Vagina (tissue), 2 donors: ENCODE data around the gene WASL. TPM values are rescaled to one million over a fixed set of nuclear protein-coding genes. Genes with fewer than 3 reads are reported as not detected.
"Not testable (repeated sequence)": the region's sequence is repeated elsewhere in the genome, so short reads cannot be mapped to it uniquely, and the experiment has no call there.

Experiments
- DNase-seq, 2 donors: peaks; one replicate each; pipeline ENCODE4 v3.0.0-alpha.2; 2017; ENCODE audit errors: extremely low spot score in 2 of 2
- H3K27ac ChIP-seq: fragments of 200-600 bp; sonication (generic); one replicate; pipeline ENCODE4 v1.5.1; 2019
- H3K27me3 ChIP-seq: fragments of 200-600 bp; sonication (generic); one replicate; pipeline ENCODE4 v1.5.1; 2019
- H3K36me3 ChIP-seq, 2 donors: fragments of 200-600 bp; sonication (generic); one replicate each; pipeline ENCODE4 v1.5.1; 2017 to 2019
- H3K4me1 ChIP-seq: fragments of 200-600 bp; sonication (generic); one replicate; pipeline ENCODE4 v1.5.1; 2019
- H3K4me3 ChIP-seq, 2 donors: fragments of 200-600 bp; sonication (generic); 1 replicate in 1 of 2; 2 replicates in 1 of 2; pipeline ENCODE4 v1.5.1; 2016 to 2019
- H3K9me3 ChIP-seq: fragments of 200-600 bp; sonication (generic); one replicate; pipeline ENCODE4 v1.5.1; 2019
- CTCF ChIP-seq, 3 experiments: fragments of 450-650 bp in 2 of 3; fragments of 200-600 bp in 1 of 3; sonication (generic) in 1 of 3; IDR thresholded peaks; one replicate each; pipeline ENCODE4 v1.5.1; 2017 to 2019; ENCODE audit warnings: antibody characterized with exemption in 3 of 3, mild to moderate bottlenecking in 2 of 3, moderate library complexity in 2 of 3
- POLR2A ChIP-seq, 2 donors: fragments of 450-650 bp; IDR thresholded peaks; one replicate each; pipeline ENCODE4 v1.6.1; 2017; ENCODE audit warnings: antibody characterized with exemption in 2 of 2, mild to moderate bottlenecking in 2 of 2, moderate library complexity in 2 of 2
- POLR2AphosphoS5 ChIP-seq, 2 donors: sonication (generic); formaldehyde crosslinking; IDR thresholded peaks; one replicate each; pipeline ENCODE4 v1.9.0; 2017; ENCODE audit warnings: antibody characterized with exemption in 2 of 2, mild to moderate bottlenecking in 2 of 2, low read depth in 1 of 2; ENCODE audit not compliant: insufficient read depth in 1 of 2
- intact Hi-C: fragments of 100-400 bp; cut with DNase I; formaldehyde crosslinking; loops from one replicate; pipeline ENCODE4 v1.15.1; 2023
- total RNA-seq: library from RNA; depleted of rRNA; stranded (reverse); fragments of >200 nt; gene quantifications from one replicate; pipeline ENCODE4 v1.2.3, GENCODE V29; 2016

The WASL gene
- total RNA-seq, 1 donor from 2014 or later, result 24.8 TPM

- intact Hi-C loops, result no loop called here
- H3K4me3 ChIP-seq, result no peak overlapping the region
- no peaks in the 10 kb centered on the region for H3K9me3 ChIP-seq
- no peak for TF ChIP-seq POLR2A (IDR thresholded peaks at IDR 0.05)
- peak in 1 of 2 donors; percentile 60 for TF ChIP-seq POLR2AphosphoS5 (IDR thresholded peaks at IDR 0.05; ENCODE audit: insufficient read depth in 1 of 2, low read depth in 1 of 2)
- H3K27me3 ChIP-seq, result no peaks in the 10 kb centered on the region
- H3K4me1 ChIP-seq, result peaks cover 8% of the 10 kb centered on the region
- H3K36me3 ChIP-seq, result no peaks in the 10 kb centered on the region
- no peak for DNase-seq
- no peak overlapping the region for H3K27ac ChIP-seq
Measured at GRCh38 chr7:123784263-123784662, 35.5 kb upstream of the WASL start.

GRCh38 chr7:123783820-123784219 is 35.0 kb upstream of the WASL start:
- H3K4me1 ChIP-seq, result peaks cover 8% of the 10 kb centered on the region
- H3K27ac ChIP-seq, result no peak overlapping the region
- no peaks in the 10 kb centered on the region for H3K36me3 ChIP-seq
- DNase-seq, result no peak
- no peak overlapping the region for H3K4me3 ChIP-seq
- no peaks in the 10 kb centered on the region for H3K9me3 ChIP-seq
- intact Hi-C loops, result no loop called here
- TF ChIP-seq CTCF (IDR thresholded peaks at IDR 0.05), result no peak
- TF ChIP-seq POLR2AphosphoS5 (IDR thresholded peaks at IDR 0.05; ENCODE audit: insufficient read depth in 1 of 2, low read depth in 1 of 2), result no peak
- no peaks in the 10 kb centered on the region for H3K27me3 ChIP-seq

- no peaks in the 10 kb centered on the region for H3K9me3 ChIP-seq
- no peaks in the 10 kb centered on the region for H3K27me3 ChIP-seq
- intact Hi-C loops, result no loop called here
- H3K4me1 ChIP-seq, result peaks cover 8% of the 10 kb centered on the region
- DNase-seq, result no peak
- H3K36me3 ChIP-seq, result no peaks in the 10 kb centered on the region
- H3K4me3 ChIP-seq, result no peak overlapping the region
- TF ChIP-seq POLR2A (IDR thresholded peaks at IDR 0.05), result no peak
- TF ChIP-seq POLR2AphosphoS5 (IDR thresholded peaks at IDR 0.05; ENCODE audit: insufficient read depth in 1 of 2, low read depth in 1 of 2), result no peak
- TF ChIP-seq CTCF (IDR thresholded peaks at IDR 0.05), result no peak
- H3K27ac ChIP-seq, result no peak overlapping the region
Measured at GRCh38 chr7:123782071-123782798, 33.4 kb upstream of the WASL start.

- H3K27ac ChIP-seq, H3K36me3 ChIP-seq, H3K4me3 ChIP-seq, H3K9me3 ChIP-seq, H3K27me3 ChIP-seq, DNase-seq, intact Hi-C loops, H3K4me1 ChIP-seq: not testable (repeated sequence)
Measured at GRCh38 chr7:123780472-123780871, 31.7 kb upstream of the WASL start.

GRCh38 chr7:123774496-123774895 is 25.7 kb upstream of the WASL start:
- Histone ChIP-seq H3K4me3 (no peak overlapping the region), H3K27me3 (no peaks in the 10 kb centered on the region), H3K9me3 (no peaks in the 10 kb centered on the region), H3K27ac (no peak overlapping the region), H3K4me1 (no peaks in the 10 kb centered on the region), H3K36me3 (no peaks in the 10 kb centered on the region)
- TF ChIP-seq CTCF (IDR thresholded peaks at IDR 0.05), result no peak
- no peak for TF ChIP-seq POLR2AphosphoS5 (IDR thresholded peaks at IDR 0.05; ENCODE audit: insufficient read depth in 1 of 2, low read depth in 1 of 2)
- TF ChIP-seq POLR2A (IDR thresholded peaks at IDR 0.05), result no peak
- DNase-seq, result no peak
- intact Hi-C loops, result no loop called here

GRCh38 chr7:123773481-123773880 is 24.7 kb upstream of the WASL start:
- no peaks in the 10 kb centered on the region for H3K36me3 ChIP-seq

More at GRCh38 chr7:123773481-123773880, 24.7 kb upstream of the WASL start:
- no peak for TF ChIP-seq CTCF (IDR thresholded peaks at IDR 0.05)
- TF ChIP-seq POLR2A (IDR thresholded peaks at IDR 0.05), result no peak
- TF ChIP-seq POLR2AphosphoS5 (IDR thresholded peaks at IDR 0.05; ENCODE audit: insufficient read depth in 1 of 2, low read depth in 1 of 2), result no peak
- Histone ChIP-seq H3K9me3 (no peaks in the 10 kb centered on the region), H3K4me3 (no peak overlapping the region), H3K27me3 (no peaks in the 10 kb centered on the region), H3K4me1 (no peaks in the 10 kb centered on the region), H3K27ac (no peak overlapping the region)
- no peak for DNase-seq
- intact Hi-C loops, result no loop called here
